Panc1 (cell line): ENCODE results near the gene IKBKG. TPM values are rescaled to one million over a fixed set of nuclear protein-coding genes. Genes with fewer than 3 reads are reported as not detected.

ENCODE experiments used
- ATAC-seq: fragments of 200-7000 bp; cut with Tn5 transposase; 2 replicates; pipeline ENCODE4 v1.9.1; 2020; ENCODE audit warnings: mild to moderate bottlenecking, moderate library complexity
- BruUV-seq: library from RNA; stranded (reverse); fragments of 400-500 nt; replicated peaks from 2 replicates; lab custom pipeline; 2021; lab: Mats Ljungman, UMichigan
- CTCF ChIA-PET: fragments of 300-600 bp; sonication (Branson Sonifier 250); formaldehyde crosslinking; loops from one replicate; lab custom pipeline; 2022; ENCODE audit warnings: antibody characterized with exemption; lab: Charles Lee
- POLR2A ChIA-PET: fragments of 300-600 bp; sonication (Branson Sonifier 250); formaldehyde crosslinking; loops from one replicate; lab custom pipeline; 2022; ENCODE audit warnings: antibody characterized with exemption; lab: Charles Lee
- DNase-seq: peaks from one replicate; pipeline ENCODE4 v3.0.0-alpha.2; 2010; ENCODE audit warnings: low read depth, low spot score
- H3K27ac ChIP-seq: 2 replicates; pipeline ENCODE4 v1.5.1; 2011; ENCODE audit warnings: mild to moderate bottlenecking, low read length, inconsistent platforms
- H3K27me3 ChIP-seq: fragments of 200-500 bp; sonication (Bioruptor generic); 2 replicates; pipeline ENCODE4 v1.6.0; 2014; ENCODE audit warnings: low read length, inconsistent platforms; ENCODE audit not compliant: control insufficient read depth, insufficient read depth
- H3K36me3 ChIP-seq: fragments of 200-500 bp; sonication (Bioruptor generic); 2 replicates; pipeline ENCODE4 v1.5.1; 2014; ENCODE audit warnings: inconsistent platforms, mild to moderate bottlenecking, low read length, moderate library complexity; ENCODE audit not compliant: control insufficient read depth, insufficient read depth
- H3K4me1 ChIP-seq: 2 replicates; pipeline ENCODE4 v1.5.1; 2011; ENCODE audit warnings: inconsistent platforms, mild to moderate bottlenecking, low read length, moderate library complexity; ENCODE audit not compliant: control insufficient read depth, insufficient read depth
- H3K4me3 ChIP-seq, 2 experiments: 2 replicates each; pipeline ENCODE4 v1.5.1; 2011 to 2012; ENCODE audit warnings: low read depth in 2 of 2, low read length in 2 of 2, mild to moderate bottlenecking in 2 of 2, inconsistent platforms in 1 of 2, moderate library complexity in 1 of 2
- H3K9me3 ChIP-seq: fragments of 200-500 bp; sonication (Bioruptor generic); 2 replicates; pipeline ENCODE4 v1.5.1; 2014; ENCODE audit warnings: low read depth, mild to moderate bottlenecking, inconsistent platforms, low read length, moderate library complexity; ENCODE audit not compliant: control insufficient read depth, insufficient read depth
- CTCF ChIP-seq: fragments of 450-650 bp; IDR thresholded peaks from 2 replicates; pipeline ENCODE4 v1.5.1; 2017; ENCODE audit warnings: mild to moderate bottlenecking
- POLR2AphosphoS5 ChIP-seq: IDR thresholded peaks from 2 replicates; pipeline ENCODE4 v1.6.1; 2012; ENCODE audit warnings: mild to moderate bottlenecking, low read depth, low read length, moderate library complexity
- REST ChIP-seq, 2 experiments: IDR thresholded peaks; 2 replicates each; pipeline ENCODE4 v1.6.1; 2011 to 2012; ENCODE audit warnings: low read depth in 2 of 2, control low read depth in 1 of 2, low read length in 1 of 2, mild to moderate bottlenecking in 1 of 2, moderate library complexity in 1 of 2; ENCODE audit not compliant: insufficient read depth in 1 of 2
- SIN3A ChIP-seq: IDR thresholded peaks from 2 replicates; pipeline ENCODE4 v1.6.1; 2012; ENCODE audit warnings: low read depth, mild to moderate bottlenecking, low read length, moderate library complexity, borderline replicate concordance; ENCODE audit not compliant: insufficient read depth
- TCF7L2 ChIP-seq: IDR thresholded peaks from 2 replicates; pipeline ENCODE4 v1.6.1; 2011; ENCODE audit warnings: mild to moderate bottlenecking, low read depth, low read length, inconsistent platforms
- in situ Hi-C: cut with HindIII; loops from 2 replicates; pipeline ENCODE4 v1.10.0; 2016; ENCODE audit warnings: low sequenced_read_pairs, low pct_unique_long_range_greater_than_20kb
- intact Hi-C: fragments of 100-400 bp; cut with micrococcal nuclease; formaldehyde crosslinking; loops from one replicate; pipeline ENCODE4 v1.10.0; 2022; ENCODE audit not compliant: unreplicated experiment
- total RNA-seq: library from RNA; stranded (reverse); gene quantifications from one replicate; pipeline ENCODE4 v1.2.1, GENCODE V29; 2021; ENCODE audit not compliant: unreplicated experiment

IKBKG gene
- total RNA-seq, 1 experiment from 2014 or later: 76.3 TPM

DNA sequence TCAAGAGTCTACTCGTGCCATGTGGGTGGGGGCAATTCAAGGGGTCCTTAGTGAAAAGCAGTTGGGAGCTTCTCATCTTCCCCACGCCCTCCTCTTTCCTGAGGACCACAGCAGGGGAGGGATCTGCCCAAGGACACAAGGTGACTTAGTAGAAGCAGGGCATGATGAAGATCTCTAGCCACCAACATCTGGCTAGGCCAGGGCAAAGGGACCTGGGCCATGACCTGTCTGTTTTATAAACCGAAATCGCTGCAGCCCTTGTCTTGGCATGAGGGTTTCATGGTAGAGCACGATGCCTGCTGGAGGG lies 5.9 kb upstream of the IKBKG start:
- intact Hi-C loops: no loop called here
- BruUV-seq: no TSS peak

More for the DNA sequence above, 5.9 kb upstream of the IKBKG start:
- DNase-seq: no peak
- no peak for TF ChIP-seq REST (IDR thresholded peaks at IDR 0.05; ENCODE audit: insufficient read depth in 1 of 2, low read depth in 2 of 2, low read length in 1 of 2)
- TF ChIP-seq CTCF: no peak
- no peak for TF ChIP-seq SIN3A
- TF ChIP-seq POLR2AphosphoS5: no peak
- no peak for TF ChIP-seq TCF7L2
- no peaks in the 10 kb centered on the region for H3K9me3 ChIP-seq
- H3K4me3 ChIP-seq: peak overlapping the region in 1 of 2 experiments; percentile 3; a peak in 1 of 4 replicates
- H3K36me3 ChIP-seq: peaks cover 8% of the 10 kb centered on the region
- in situ Hi-C loops: no loop called here
- H3K4me1 ChIP-seq: peaks cover 61% of the 10 kb centered on the region
- CTCF ChIA-PET: interaction anchor here (0.7 kb wide), 2 partner anchors 14 to 17 kb away, joined by 3 to 6 read pairs; no protein-coding TSS in a partner anchor
- ATAC-seq: no peak
- H3K27ac ChIP-seq: peak overlapping the region; percentile 95
- POLR2A ChIA-PET: interaction anchor here (0.6 kb wide), 1 partner anchor 23 kb away, joined by 3 read pairs; no protein-coding TSS in a partner anchor
- no peaks in the 10 kb centered on the region for H3K27me3 ChIP-seq
